ENCODE results near the gene HIRIP3. TPM values are rescaled to one million over a fixed set of nuclear protein-coding genes. Genes with fewer than 3 reads are reported as not detected.

The HIRIP3 gene
- total RNA-seq, 4 donors from 2014 or later = 5.8 to 15.1 (median 13.1) TPM

DNA sequence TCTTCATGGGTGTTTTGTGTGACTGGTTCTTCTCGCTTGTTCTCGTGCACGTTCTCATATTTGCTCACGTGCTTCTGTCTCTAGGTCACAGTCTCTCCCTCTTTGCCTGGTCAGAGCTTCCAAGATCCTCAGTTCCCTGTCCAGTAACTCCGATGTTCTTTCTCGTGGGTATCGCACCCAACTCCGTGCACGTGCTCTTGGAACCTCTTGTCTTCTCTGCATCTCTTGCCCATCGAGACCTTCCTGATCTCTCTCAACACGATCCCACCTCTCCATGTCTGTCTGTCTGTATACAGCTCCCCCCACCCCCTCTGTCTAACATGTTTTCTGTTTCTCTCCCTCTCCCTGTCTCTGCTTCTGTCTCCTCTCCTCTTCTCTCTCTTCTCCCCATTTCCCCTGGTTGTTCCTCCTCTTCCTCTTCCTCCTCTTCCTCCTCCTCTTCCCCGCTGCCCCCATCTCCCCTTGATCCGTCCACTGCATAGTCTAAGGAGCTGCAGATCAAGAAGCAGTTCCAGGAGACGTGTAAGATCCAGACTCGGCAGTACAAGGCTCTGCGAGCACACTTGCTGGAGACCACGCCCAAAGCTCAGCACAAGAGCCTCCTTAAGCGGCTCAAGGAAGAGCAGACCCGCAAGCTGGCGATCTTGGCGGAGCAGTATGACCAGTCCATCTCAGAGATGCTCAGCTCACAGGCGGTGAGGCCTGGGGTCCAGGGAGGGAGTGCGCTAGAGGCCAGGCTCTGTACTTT is 6.1 kb downstream of the HIRIP3 start:
- no peaks in the 10 kb centered on the region for H3K9me3 ChIP-seq
- DNase-seq = peak in 1 of 3 donors; percentile 21
- no peaks in the 10 kb centered on the region for H3K27me3 ChIP-seq
- no peak overlapping the region for H3K27ac ChIP-seq
- no peak for TF ChIP-seq POLR2A (IDR thresholded peaks at IDR 0.05)
- TF ChIP-seq CTCF (IDR thresholded peaks at IDR 0.05) = no peak
- no peak overlapping the region for H3K4me3 ChIP-seq
- peaks cover 0 to 8% (median 0%) of the 10 kb centered on the region in 4 donors for H3K4me1 ChIP-seq
- peaks cover 0 to 95% (median 3%) of the 10 kb centered on the region in 3 donors for H3K36me3 ChIP-seq

- Histone ChIP-seq H3K4me3 (no peak overlapping the region), H3K36me3 (peaks cover 0 to 99% (median 3%) of the 10 kb centered on the region in 3 donors), H3K9me3 (no peaks in the 10 kb centered on the region), H3K4me1 (peaks cover 0 to under 1% (median 0%) of the 10 kb centered on the region in 4 donors), H3K27ac (no peak overlapping the region), H3K27me3 (no peaks in the 10 kb centered on the region)
- peak in 1 of 3 donors; percentile 39 for DNase-seq
- no peak for TF ChIP-seq CTCF (IDR thresholded peaks at IDR 0.05)
- TF ChIP-seq POLR2A (IDR thresholded peaks at IDR 0.05) = no peak
These were observed 6.9 kb downstream of the HIRIP3 start for GRCh38 chr16:29988346-29989075.

GRCh38 chr16:29987371-29988085 is 7.9 kb downstream of the HIRIP3 start:
- DNase-seq = peak in 1 of 3 donors; percentile 24

DNA sequence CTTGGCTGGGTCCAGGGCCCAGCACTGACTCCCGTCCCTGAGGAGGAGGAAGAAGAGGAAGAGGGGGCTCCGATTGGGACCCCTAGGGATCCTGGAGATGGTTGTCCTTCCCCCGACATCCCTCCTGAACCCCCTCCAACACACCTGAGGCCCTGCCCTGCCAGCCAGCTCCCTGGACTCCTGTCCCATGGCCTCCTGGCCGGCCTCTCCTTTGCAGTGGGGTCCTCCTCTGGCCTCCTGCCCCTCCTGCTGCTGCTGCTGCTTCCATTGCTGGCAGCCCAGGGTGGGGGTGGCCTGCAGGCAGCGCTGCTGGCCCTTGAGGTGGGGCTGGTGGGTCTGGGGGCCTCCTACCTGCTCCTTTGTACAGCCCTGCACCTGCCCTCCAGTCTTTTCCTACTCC is 8.5 kb downstream of the HIRIP3 start:
- Histone ChIP-seq H3K36me3 (peaks cover 0 to 99% (median 3%) of the 10 kb centered on the region in 3 donors), H3K27me3 (no peaks in the 10 kb centered on the region), H3K4me3 (no peak overlapping the region), H3K27ac (no peak overlapping the region), H3K9me3 (no peaks in the 10 kb centered on the region), H3K4me1 (no peaks in the 10 kb centered on the region)
- TF ChIP-seq POLR2A (IDR thresholded peaks at IDR 0.05) = no peak
- TF ChIP-seq CTCF (IDR thresholded peaks at IDR 0.05) = no peak
- peak in 1 of 3 donors; percentile 41 for DNase-seq

More at GRCh38 chr16:29987371-29988085, 7.9 kb downstream of the HIRIP3 start:
- H3K4me1 ChIP-seq = no peaks in the 10 kb centered on the region
- no peaks in the 10 kb centered on the region for H3K27me3 ChIP-seq
- TF ChIP-seq POLR2A (IDR thresholded peaks at IDR 0.05) (no peak), CTCF (IDR thresholded peaks at IDR 0.05) (no peak)
- H3K36me3 ChIP-seq = peaks cover 0 to 99% (median 3%) of the 10 kb centered on the region in 3 donors
- H3K4me3 ChIP-seq = no peak overlapping the region
- no peak overlapping the region for H3K27ac ChIP-seq
- no peaks in the 10 kb centered on the region for H3K9me3 ChIP-seq

DNA sequence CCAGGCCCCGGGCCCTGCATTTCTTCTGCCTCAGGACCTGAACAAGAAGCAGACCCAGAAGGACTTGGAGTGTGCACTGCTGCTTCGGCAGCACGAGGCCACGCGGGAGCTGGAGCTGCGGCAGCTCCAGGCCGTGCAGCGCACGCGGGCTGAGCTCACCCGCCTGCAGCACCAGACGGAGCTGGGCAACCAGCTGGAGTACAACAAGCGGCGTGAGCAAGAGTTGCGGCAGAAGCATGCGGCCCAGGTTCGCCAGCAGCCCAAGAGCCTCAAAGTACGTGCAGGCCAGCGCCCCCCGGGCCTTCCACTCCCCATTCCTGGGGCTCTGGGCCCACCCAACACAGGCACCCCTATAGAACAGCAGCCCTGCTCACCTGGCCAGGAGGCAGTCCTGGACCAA is 9.2 kb downstream of the HIRIP3 start:
- H3K27ac ChIP-seq = no peak overlapping the region
- H3K4me3 ChIP-seq = no peak overlapping the region
- H3K36me3 ChIP-seq = peaks cover 0 to 99% (median 3%) of the 10 kb centered on the region in 3 donors
- TF ChIP-seq CTCF (IDR thresholded peaks at IDR 0.05) (no peak), POLR2A (IDR thresholded peaks at IDR 0.05) (no peak)
- H3K9me3 ChIP-seq = no peaks in the 10 kb centered on the region
- DNase-seq = peak in 1 of 3 donors; percentile 43
- no peaks in the 10 kb centered on the region for H3K4me1 ChIP-seq
- no peaks in the 10 kb centered on the region for H3K27me3 ChIP-seq
